DOHH2 (cell line): ENCODE results near the gene LDLRAD4.

Experiments used
- EZH2phosphoT487 ChIP-seq: fragments of 200-600 bp; sonication (generic); IDR thresholded peaks from 2 replicates; pipeline ENCODE4 v1.6.1; 2017; ENCODE audit warnings: borderline replicate concordance, mild to moderate bottlenecking, antibody characterized with exemption, low read length, moderate library complexity, mixed read lengths
- TF ChIP-seq, protein P1 (sequence below): fragments of 200-600 bp; sonication (generic); IDR thresholded peaks from one replicate; pipeline ENCODE4 v1.5.1; 2014; ENCODE audit warnings: antibody characterized with exemption, mild to moderate bottlenecking, low read depth, low read length; ENCODE audit not compliant: poor library complexity, severe bottlenecking

DNA sequence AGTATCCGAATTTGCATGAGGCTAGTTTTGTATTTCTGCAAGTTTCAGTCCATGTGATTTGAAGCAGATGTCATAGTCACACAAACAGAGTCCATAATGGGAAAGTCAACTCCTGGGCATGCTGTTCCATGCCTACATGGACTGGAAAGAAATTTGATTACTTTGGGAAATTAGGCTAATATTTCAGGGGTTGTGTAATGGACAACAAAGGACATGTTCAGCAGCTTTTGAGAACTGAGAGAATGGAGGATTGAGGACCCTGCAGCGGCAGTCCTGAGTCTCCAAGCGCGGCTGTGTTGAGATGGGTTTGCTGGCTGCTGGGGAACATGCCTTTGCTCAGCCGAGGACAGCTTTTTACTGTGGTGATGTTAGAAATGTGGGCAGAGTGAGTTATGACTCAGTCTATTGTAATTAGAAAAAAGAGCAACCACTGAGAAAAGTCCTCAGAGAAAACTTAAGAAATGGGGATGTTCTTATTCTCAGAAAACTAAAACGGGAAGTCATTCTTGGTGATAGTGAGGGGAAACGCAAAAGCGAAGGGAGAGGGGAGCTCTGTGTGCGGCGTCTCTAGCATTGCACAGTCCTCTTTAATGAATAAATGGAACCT, 358.6 kb downstream of the LDLRAD4 start:
- TF ChIP-seq, protein P1, sequence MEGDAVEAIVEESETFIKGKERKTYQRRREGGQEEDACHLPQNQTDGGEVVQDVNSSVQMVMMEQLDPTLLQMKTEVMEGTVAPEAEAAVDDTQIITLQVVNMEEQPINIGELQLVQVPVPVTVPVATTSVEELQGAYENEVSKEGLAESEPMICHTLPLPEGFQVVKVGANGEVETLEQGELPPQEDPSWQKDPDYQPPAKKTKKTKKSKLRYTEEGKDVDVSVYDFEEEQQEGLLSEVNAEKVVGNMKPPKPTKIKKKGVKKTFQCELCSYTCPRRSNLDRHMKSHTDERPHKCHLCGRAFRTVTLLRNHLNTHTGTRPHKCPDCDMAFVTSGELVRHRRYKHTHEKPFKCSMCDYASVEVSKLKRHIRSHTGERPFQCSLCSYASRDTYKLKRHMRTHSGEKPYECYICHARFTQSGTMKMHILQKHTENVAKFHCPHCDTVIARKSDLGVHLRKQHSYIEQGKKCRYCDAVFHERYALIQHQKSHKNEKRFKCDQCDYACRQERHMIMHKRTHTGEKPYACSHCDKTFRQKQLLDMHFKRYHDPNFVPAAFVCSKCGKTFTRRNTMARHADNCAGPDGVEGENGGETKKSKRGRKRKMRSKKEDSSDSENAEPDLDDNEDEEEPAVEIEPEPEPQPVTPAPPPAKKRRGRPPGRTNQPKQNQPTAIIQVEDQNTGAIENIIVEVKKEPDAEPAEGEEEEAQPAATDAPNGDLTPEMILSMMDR: no peak
- no peak for TF ChIP-seq EZH2phosphoT487
